Measurements from ENCODE around the gene TMEM212. TPM values are rescaled to one million over a fixed set of nuclear protein-coding genes. Genes with fewer than 3 reads are reported as not detected.

TMEM212 gene
- total RNA-seq, 5 donors from 2014 or later (not counting 1 experiment from before 2014, with no cell fraction given) = not detected

Other genes with a start within 250 kb of the TMEM212 start
- gene PLD1, start 32.9 kb upstream of the TMEM212 start, total RNA-seq = 1 to 10 TPM; 1.8 to 3.9 (median 3.2) TPM
- 10 to 100 TPM; 18.1 to 46.5 (median 23.5) TPM for gene FNDC3B, start 196.2 kb downstream of the TMEM212 start, total RNA-seq

All from T-cell (primary cell).